Measurements from ENCODE around the gene VSTM2B. TPM values are rescaled to one million over a fixed set of nuclear protein-coding genes. Genes with fewer than 3 reads are reported as not detected.

The VSTM2B gene
- total RNA-seq, 2 experiments from 2014 or later, result not detected

DNA sequence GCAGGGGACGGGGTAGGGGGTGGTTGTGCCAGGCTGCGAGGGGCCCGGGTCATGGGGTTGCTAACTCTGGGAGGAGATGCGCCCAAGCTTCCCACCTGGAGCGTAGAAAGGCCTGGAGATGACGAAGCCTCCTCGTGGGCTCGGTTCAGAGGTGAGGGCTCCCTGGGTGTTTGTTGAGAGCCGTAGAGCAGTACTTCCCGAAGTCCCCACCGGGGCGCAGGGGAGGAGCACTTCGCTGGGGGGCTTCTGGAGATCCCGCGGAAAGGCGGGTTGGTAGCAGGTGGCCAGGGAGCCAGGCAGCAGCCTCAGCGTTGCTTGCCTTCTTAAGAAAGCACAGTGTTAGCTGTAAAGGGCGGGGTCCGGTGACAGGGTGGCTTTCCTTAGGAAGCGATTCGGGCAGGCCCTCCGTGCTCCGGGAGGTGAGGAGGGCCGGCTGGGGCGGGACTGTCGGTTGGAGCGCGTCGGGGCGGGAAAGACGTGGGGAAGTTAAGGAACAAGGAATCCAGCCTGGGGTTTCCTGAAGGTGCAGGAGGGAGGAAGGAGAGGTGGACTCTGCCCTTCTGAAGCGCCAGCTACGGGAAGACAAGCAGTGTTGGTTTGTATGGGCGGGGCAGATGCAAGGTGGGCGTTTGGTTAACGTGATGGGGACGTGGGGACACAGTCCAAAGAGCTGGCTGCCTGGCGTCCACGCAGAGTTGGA, 3.3 kb downstream of the VSTM2B start:
- ChIA-PET POLR2A (interaction anchor here (0.6 kb wide), 1 partner anchor 376 kb away, joined by 4 read pairs; no protein-coding TSS in a partner anchor), CTCF (interaction anchor here (0.9 to 1.6 kb wide), 6 partner anchors 14 to 266 kb away, joined by 3 to 4 read pairs (median 3); no protein-coding TSS in a partner anchor)

DNA sequence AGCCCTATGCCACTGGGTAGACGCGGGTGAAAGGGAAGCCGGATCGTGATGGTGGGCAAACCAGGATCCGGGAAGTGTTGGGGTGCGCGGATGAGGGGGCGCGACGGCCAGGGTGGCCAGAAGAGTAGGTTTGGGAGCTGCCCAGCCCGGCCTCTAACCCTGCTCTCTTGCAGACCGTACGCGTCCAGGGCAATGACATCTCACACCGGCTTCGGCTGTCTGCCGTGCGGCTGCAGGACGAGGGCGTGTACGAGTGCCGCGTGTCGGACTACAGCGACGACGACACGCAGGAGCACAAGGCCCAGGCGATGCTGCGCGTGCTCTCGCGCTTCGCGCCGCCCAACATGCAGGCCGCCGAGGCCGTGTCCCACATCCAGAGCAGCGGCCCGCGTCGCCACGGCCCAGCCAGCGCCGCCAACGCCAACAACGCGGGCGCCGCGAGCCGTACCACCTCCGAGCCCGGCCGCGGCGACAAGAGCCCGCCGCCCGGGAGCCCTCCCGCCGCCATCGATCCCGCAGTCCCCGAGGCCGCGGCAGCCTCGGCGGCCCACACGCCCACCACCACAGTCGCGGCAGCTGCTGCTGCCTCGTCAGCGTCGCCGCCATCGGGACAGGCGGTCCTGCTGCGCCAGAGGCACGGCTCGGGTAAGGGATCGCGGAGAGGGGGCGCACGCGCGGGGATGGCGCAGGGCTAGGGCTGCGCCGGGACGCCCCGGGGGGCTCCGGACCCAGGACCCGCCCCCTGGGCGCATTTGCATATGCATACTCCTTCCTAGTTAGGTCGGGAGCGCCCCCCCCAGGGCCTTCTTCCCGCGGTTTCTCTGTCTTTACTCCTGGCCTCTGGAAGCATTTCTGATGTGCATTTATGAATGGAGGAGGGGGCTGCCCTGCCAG, 4.1 kb downstream of the VSTM2B start:
- CTCF ChIA-PET, result interaction anchor here (1.6 kb wide), 1 partner anchor 267 kb away, joined by 4 read pairs; no protein-coding TSS in a partner anchor
- POLR2A ChIA-PET, result no interaction called here

DNA sequence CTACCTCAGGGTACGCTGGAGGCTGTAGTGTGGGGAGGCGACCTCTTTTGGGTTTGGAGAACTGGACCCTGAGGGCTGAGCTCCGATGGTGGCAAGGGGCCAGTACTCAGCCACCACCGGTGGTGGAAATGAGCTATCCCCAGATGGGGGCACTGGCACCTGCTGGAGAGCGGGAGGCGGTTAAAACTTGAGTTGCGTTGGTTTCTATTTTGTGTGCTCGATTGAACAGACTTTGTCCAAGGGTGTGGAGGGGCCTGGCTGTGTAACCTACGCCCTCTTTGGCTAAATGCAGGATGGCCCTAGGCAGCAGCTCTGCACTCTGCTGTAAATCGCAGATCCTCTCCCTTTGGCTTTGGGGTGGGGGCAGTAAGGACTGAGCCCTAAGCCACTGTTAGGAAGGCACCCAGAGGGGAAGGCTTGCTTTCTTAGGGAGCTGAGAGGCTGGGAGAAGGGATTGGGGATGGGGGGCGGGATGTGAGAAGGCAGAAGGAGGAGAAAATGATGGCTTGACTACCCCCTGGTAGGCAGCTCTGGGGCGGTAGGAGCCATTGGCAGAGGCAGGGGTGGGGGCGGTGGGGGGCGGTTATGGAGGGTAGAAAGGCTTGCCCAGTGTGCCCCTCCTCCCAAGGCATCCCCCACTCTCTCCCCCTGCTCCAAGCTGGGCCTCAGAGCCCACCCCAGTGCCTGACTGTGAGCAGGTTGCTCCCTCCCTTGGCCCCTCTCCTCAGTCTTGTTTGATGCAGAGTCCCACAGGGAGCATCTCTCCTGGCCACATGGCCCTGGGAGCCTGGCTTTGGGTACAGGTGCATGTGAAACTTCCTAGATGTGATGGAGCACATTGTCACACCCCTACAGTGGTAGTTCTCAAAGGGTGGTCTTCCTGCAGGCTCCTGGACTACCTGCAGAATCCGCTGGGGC, 5.0 kb downstream of the VSTM2B start:
- CTCF ChIA-PET, result no interaction called here

DNA sequence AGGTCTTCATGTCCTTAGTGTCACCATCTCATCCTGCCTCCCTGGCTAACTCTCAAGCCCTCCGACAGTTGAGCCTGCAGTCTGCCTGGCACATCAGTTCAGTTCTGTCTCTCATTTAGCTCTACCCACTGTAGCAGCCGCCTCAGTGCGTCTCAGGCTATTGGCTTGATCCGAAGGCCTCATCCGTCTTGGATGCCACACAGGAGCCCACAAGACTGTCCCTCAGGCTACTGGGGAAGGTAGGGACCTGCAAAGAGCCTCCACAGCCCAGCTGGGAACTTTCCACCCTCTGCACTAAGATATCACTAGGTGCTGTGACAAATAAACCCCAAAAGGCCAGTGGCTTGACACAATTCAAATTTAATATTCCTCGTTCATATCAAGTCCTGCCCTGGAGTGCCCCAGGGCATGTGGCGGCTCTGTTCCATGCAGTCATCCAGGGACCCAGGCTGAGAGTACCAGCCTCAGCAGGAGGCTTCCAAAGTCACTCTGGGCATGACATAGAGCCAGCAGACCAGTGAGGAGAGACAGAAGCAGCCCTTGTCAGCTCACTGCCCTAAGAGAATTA, 5.7 kb downstream of the VSTM2B start:
- ChIA-PET CTCF (no interaction called here), POLR2A (no interaction called here)

More for the DNA sequence above, 5.0 kb downstream of the VSTM2B start:
- POLR2A ChIA-PET, result no interaction called here

DNA sequence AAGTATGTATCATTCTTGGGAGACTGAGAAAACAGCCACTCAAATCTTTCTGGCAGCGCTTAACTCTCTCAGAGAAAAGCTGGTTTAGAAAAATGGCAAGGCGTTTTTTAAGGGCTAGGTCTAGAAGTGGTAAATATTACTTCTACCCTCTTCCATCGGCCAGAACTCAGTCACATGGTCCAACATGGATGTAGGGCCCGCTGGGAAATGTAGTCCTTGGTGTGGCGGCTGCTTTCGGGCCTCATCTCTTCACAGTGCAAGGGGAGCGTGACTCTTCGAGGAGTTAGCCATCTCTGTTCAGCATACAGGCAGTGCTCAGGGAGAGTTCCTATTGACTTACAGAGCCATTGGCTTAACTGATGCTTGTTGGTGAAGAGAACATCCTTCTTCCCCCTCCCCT, 6.3 kb downstream of the VSTM2B start:
- POLR2A ChIA-PET, result no interaction called here
- CTCF ChIA-PET, result no interaction called here

DNA sequence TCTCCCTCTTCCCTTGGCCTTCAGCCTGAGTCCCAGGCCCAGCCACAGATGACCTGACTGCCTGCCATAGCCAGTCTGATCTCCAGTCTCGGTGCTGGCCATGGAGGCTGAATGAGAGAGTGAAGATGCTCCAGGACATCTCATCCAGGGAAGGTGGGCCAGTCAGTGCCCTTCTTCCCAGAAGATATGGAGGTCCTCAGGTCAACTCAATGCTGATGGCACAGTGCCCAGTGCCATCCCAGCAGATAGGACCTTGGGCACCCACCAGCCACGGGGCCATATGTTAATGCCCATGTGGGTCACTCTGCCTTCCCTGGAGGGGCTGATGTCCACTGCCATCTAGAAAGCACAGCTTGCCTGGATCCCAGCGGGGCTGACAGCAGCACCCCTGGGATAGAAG, 7.2 kb downstream of the VSTM2B start:
- POLR2A ChIA-PET, result interaction anchor here (0.6 kb wide), 1 partner anchor 256 kb away, joined by 3 read pairs; no protein-coding TSS in a partner anchor
- CTCF ChIA-PET, result interaction anchor here (0.6 kb wide), 1 partner anchor 172 kb away, joined by 3 read pairs; no protein-coding TSS in a partner anchor

DNA sequence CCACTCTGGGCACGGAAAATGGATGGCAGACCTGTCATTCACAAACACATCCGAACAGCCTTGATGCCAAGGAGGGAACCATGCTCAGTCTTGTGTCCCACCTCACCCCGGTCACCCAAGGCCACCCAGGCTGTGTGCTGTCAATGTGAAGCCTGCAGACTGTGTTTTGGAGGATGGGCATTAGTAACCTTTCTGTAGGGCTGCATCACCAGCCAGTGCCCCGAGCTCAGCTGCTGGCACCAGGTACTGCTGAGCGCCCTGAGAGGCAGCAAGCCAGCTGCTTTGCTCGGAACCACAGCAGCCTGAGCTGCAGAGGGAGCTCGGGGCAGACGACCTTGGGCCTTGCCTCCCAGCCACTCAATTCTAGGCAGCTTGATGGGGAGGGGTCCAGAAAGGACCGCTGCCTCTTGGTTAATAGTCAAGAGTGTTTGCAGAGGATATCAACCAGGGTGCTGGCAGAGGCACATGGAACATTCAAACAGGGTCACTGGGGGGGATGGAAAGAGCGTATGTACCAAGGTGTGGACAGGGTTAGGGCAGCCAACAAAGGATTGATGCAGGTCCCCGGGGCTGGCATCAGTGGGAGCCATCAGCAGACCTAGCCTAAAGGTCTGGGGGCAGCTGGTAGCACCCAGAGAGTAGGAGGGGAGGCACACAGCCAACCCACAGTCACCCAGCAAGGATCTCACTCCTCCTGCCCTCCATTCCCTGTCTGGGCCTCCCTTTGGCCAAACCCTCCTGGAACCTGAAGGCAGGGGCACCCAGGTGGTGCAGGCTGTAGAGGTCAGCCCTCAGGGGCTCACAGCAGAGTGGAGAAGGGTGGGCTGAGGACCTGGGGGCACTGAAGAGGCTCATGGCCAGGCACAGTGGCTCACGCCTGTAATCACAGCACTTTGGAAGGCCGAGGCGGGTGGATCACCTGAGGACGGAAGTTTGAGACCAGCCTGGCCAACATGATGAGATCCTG, 8.1 kb downstream of the VSTM2B start:
- CTCF ChIA-PET, result no interaction called here
- POLR2A ChIA-PET, result no interaction called here

DNA sequence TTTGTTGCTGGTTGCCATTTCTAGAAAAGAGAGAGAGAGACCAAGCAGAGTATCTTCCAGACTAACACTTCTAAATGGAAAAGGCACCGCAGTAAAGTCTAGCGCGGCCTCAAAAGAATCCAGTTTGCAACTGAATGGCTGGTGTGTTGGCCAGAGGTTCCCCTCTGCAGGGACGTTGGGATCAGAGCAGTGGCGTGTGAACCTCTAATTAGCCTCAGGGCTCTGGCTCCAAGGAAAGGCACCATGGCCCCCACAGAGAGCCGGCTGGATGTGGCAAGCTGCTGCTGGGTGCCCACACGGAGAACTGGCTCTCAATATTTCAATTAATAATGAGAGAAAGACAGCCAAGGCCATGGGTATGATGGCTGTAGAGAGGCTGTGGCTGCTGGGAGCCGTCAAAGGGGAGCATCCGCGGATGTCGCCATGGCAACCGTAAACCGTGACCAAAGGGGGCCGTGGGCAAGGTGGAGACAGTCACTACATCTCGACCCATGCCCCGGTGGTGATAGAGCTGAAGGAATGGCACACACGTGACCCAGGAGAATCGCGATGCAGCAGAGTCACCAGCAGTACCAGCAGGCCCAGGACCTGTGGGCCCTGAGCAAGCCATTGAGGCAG, 9.5 kb downstream of the VSTM2B start:
- ChIA-PET POLR2A (no interaction called here), CTCF (no interaction called here)

DNA sequence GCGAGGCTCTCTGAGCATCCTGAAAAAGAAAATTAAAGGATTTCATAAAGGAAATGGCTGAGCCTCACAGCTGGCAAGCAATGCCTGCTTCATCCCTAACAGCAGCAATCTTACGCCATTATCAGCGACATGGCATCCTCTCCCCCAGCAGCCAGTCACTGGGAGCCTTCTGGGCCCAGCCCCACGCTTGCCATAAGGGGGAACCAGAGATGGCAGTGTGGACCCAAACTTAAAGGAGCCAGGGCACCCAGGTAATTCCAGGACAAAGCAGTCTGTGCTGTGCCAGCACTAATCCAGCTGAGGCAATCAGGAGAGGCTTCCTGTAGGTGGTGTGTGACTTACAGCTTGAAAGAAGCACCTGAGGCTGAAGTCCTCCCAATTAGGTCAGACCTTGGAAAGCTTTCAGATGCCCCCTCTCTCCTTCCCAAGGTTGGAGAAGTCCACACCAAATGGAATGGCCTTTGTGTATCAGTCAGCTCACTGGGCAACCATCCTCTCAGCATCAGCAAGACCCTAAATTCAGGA, 10.3 kb downstream of the VSTM2B start:
- CTCF ChIA-PET, result no interaction called here
- POLR2A ChIA-PET, result no interaction called here

DNA sequence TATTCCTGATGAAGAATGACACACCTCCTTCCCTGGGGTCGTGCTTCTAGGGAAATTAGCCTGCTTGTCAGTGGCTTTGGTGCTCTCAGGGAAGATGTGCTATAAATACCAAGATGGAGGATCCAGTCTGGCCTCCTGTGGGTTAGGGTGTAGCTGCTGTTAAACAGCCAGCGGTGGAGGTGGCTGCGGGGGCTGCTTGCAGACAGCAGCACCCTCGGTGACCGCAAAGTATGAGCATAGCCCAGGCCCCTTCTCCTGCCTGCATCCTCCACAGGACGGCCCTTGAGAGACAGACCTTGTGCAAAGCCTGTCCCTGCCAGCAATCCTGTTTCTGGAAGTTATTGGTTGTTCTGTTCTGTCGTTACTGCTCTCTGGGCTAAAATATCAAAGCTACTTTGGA, 11.4 kb downstream of the VSTM2B start:
- ChIA-PET POLR2A (no interaction called here), CTCF (interaction anchor here (0.6 kb wide), 1 partner anchor 261 kb away, joined by 4 read pairs; no protein-coding TSS in a partner anchor)

DNA sequence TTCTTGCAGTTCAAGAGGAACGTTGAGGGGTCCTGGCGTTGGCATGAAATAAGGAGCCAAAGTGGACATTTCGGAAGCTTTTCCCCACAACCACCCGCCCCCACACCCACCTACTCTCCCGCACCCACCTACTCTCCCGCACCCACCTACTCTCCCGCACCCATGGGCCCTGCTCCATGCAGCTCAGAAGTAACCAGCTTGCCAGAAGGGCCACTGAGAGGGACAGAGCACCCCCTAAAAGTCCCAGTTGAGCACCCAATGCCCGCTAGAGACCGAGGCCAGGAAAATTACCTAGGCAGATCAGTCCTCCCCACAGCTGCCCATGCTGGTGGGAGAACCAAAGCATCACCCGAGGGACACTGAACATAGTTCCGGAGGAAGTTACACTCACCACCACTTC, 11.8 kb downstream of the VSTM2B start:
- ChIA-PET CTCF (interaction anchor here (0.6 kb wide), 1 partner anchor 261 kb away, joined by 4 read pairs; no protein-coding TSS in a partner anchor), POLR2A (no interaction called here)

DNA sequence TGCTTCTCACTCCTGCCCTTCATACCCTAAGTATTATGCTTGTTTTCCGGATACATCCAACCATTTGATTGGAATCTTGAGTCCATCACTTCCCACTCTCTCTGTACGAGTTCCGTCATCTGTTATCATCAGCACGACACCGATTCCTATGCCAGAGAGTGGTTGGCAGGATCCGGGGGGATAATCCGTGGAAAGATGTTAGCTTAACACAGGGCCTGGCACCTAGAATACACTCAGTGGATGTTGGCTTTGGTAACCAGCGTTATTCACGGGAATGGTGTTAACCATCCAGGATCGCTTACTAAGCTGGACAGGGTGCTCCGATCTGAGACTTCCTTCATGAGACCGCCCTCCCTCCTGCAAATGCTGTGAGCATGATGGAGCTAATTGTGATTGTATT, 12.4 kb downstream of the VSTM2B start:
- ChIA-PET CTCF (no interaction called here), POLR2A (no interaction called here)

DNA sequence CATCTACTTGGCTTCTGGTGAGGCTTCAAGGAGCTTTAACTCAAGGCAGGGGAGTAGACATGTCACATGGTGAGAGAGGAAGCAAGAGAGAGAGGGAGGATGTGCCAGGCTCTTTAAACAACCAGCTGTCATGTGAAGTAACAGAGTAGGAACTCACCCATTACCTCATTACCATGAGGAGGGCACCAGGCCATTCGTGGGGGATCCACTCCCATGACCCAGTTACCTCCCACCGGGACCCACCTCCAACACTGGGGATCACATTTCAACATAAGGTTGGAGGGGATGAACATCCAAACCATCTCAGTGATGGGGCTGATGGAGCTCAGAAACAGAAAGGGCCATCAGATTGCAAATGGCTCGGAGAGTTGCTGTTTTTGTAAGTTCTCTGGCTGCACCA, 12.9 kb downstream of the VSTM2B start:
- CTCF ChIA-PET, result no interaction called here
- POLR2A ChIA-PET, result no interaction called here

DNA sequence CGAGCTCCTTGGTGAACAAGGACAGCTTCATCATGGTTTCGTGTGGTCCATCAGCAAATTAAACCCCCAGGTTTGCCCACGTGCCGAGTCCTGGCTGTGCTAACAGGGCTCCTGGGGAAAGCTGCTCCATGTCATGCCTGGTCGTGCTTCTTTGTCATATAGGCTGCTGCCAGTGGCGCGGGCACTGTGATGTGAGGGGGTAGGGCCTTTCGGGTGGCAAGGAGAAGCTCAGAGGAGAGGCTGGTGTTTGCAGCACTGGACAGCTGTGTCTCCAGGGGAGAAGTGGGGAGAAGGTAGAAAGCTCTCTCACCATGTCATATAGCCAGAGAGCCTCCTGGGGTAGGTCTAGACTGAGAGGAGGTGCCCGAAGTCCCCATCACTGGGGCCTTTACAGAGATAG, 13.3 kb downstream of the VSTM2B start:
- ChIA-PET CTCF (no interaction called here), POLR2A (no interaction called here)

DNA sequence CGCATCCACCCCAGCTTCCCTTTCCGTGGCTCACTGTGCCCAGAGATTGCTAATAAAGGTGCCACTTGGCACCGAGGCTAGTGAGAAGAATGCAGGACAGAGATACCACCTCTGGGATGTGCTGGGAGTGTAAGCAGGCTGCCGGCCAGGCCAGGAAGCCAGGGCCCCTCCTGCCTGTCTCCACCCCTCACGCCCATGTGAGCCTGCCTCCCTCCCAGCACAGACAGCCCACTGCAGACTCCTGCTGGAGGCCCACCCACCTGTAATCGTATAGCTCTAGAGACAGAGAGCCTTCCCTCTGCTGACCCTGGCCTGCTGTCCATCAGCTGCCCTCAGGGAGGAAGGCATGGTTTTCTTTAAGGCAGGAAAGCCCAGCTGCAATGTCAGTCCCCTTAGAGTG, 13.9 kb downstream of the VSTM2B start:
- ChIA-PET POLR2A (no interaction called here), CTCF (no interaction called here)

DNA sequence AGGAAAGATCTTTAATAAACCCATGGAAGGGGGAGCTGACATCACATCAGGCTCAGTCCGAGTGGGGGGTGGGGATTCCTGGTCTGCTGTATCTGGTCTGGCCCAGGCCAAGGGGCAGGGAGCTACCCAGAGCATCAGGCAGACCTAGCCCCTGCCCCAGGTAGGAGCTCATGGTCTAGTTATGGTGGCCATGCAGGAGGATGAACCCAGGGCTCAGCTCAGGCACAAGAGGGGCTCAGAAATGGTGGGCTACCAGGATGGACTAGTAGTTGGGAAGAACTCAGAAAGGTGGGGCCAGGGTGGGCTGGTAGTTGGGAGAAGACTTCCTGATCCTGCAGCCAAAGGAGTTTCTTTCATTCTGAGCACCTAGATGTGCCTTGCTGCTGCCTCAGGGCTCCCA, 14.3 kb downstream of the VSTM2B start:
- POLR2A ChIA-PET, result no interaction called here
- CTCF ChIA-PET, result no interaction called here

DNA sequence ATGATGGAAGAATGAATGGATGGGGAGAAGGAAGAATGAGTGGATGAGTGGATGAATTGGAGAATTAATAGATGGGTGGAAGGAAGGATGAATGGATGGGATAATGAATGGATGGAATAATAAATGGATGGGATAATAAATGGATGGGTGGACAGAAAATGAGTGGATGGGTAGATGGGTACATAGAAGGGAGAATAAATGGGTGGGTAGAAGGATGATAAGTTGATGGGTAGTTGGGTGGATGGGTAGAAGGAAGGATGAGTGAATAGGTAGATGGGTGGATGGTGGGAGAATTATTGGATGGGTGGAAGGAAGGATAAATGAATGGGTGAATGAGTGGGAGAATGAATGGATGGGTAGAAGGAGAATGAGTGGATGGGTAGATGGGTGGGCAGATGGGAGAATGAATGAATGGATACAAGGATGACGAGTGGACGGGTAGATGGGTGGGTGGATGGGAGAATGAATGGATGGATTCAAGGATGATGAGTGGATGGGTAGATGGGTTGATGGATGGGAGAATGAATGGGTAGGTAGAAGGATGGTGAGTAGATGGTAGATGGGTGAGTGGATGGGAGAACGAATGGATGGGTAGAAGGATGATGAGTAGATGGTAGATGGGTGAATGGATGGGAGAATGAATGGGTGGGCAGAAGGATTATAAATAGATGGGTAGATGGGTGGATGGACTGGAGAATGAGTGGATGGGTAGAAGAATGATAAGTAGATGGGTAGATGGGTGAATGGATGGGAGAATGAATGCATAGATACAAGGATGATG, 15.9 kb downstream of the VSTM2B start:
- ChIA-PET POLR2A (no interaction called here), CTCF (no interaction called here)
